PFSK-1 (cell line): Measurements from ENCODE around the gene SPEF1.

Source experiments
- FOXP2 ChIP-seq: optimal IDR thresholded peaks from 2 replicates; pipeline ENCODE3; 2011; ENCODE audit warnings: borderline replicate concordance, control low read depth, inconsistent platforms; ENCODE audit not compliant: insufficient read depth; ENCODE audit errors: extremely low read length, extremely low read depth
- POLR2AphosphoS5 ChIP-seq: IDR thresholded peaks from 2 replicates; pipeline ENCODE4 v1.6.1; 2012; ENCODE audit warnings: low read depth, mild to moderate bottlenecking, control low read depth, low read length, moderate library complexity
- REST ChIP-seq, 2 experiments: IDR thresholded peaks; 2 replicates each; pipeline versions ENCODE4 v1.6.1 to v1.8.0; 2011 to 2012; ENCODE audit warnings: low read depth in 2 of 2, low read length in 2 of 2, control low read depth in 1 of 2, inconsistent platforms in 1 of 2, mild to moderate bottlenecking in 1 of 2, moderate library complexity in 1 of 2; ENCODE audit not compliant: insufficient read depth in 1 of 2
- SIN3A ChIP-seq: IDR thresholded peaks from 2 replicates; pipeline ENCODE4 v1.6.1; 2012; ENCODE audit warnings: mild to moderate bottlenecking, low read length, moderate library complexity, borderline replicate concordance; ENCODE audit not compliant: insufficient read depth
- TAF1 ChIP-seq: IDR thresholded peaks from 2 replicates; pipeline ENCODE4 v1.6.1; 2012; ENCODE audit warnings: low read length, control low read depth, borderline replicate concordance; ENCODE audit not compliant: insufficient read depth

- TF ChIP-seq REST (IDR thresholded peaks at IDR 0.05; ENCODE audit: insufficient read depth in 1 of 2, low read depth in 2 of 2, low read length in 2 of 2): peak; percentile 73 to 89
- no peak for TF ChIP-seq TAF1
- TF ChIP-seq POLR2AphosphoS5: no peak
- 0 out of 2 replicates have a peak, but pooled peaks have one; percentile 28 for TF ChIP-seq SIN3A
- peak; percentile 86 for TF ChIP-seq FOXP2
Observed at GRCh38 chr20:3786665-3787323, 5.5 kb upstream of the SPEF1 start, which contains the start of gene CENPB.
